ENCODE measurements around the gene CTAGE8.
"Not testable (repeated sequence)": the region's sequence is repeated elsewhere in the genome, so short reads cannot be mapped to it uniquely, and the experiment has no call there.

CTAGE8 gene, protein sequence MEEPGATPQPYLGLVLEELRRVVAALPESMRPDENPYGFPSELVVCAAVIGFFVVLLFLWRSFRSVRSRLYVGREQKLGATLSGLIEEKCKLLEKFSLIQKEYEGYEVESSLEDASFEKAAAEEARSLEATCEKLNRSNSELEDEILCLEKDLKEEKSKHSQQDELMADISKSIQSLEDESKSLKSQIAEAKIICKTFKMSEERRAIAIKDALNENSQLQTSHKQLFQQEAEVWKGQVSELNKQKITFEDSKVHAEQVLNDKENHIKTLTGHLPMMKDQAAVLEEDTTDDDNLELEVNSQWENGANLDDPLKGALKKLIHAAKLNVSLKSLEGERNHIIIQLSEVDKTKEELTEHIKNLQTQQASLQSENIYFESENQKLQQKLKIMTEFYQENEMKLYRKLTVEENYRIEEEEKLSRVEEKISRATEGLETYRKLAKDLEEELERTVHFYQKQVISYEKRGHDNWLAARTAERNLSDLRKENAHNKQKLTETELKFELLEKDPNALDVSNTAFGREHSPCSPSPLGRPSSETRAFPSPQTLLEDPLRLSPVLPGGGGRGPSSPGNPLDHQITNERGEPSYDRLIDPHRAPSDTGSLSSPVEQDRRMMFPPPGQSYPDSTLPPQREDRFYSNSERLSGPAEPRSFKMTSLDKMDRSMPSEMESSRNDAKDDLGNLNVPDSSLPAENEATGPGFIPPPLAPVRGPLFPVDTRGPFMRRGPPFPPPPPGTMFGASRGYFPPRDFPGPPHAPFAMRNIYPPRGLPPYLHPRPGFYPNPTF

DNA sequence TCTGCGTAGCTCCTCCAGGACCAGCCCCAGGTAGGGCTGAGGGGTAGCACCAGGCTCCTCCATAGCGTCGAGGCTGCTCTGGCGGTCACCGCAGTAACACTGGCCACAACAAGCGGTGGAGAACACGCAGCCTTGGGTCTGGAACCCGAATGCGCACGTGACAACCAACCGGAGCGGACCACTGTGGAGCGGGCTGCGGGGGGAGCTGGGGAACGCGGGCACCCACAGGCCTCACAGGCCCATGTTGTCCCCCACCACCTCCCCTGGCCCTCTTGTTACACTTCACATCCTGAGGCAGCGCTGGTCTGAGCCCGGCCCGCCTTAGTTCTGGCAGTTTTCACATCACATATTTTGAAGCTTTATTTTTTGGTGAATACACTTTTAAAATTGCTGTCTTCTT lies at the start of gene CTAGE8:
Gene CTAGE8, minus strand, starts transcription at position 101 of the 400 bp plus-strand sequence. Its CDS starts 38 bp downstream, at position 63.
- DNase-seq = not testable (repeated sequence)

DNA sequence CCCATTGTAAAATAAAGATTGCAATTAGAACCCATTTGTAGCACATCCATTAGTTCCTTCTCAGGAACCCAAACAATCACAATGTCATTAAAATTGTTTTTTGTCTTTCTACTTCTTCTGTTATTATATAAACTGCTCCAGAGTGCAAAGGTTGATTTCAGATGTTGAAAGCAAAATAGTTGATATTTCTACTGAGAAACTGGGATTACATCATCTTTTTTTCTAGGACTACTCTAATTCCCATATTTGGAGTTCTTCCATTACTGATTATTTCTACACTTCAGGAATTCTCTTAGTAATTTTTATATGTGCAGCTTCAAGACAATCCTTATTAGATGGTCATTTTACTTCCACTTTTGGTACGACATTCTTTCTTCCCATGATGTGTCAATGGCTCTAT lies 48.4 kb upstream of the CTAGE8 start:
- DNase-seq = not testable (repeated sequence)

DNA sequence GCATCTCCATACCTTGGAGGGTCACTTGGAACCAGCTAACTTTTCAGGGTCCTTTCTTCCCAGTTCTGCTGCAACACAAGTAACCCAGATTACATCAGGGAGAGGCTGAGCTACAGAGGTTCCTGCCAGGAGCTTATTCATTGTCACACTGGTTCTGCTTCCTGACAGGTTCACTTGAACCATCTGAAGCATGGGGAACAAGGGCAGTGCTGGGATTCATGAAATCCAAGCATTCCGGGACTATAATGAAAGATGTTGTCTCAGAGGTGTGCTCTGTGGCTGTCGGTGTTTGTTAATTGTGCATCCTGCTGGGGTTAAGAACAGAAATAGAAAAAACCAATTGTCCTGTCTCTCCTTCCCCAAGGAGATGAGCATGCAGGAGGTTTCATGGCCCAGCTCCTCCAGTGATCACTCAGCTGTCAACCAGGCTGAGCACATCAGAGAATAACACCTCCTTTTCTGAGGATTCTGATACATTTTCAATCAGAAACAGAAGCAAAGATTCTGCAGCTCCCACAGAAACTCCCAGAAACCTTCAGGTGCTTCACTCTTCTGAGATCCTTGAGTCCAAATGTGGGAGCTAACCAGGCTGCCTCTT lies 42.9 kb upstream of the CTAGE8 start, which contains the start of gene OR2A1:
Gene OR2A1, plus strand, starts transcription at position 548 of the 598 bp plus-strand sequence. CDS start 5,706 bp downstream, outside the sequence.
- not testable (repeated sequence) for DNase-seq

DNA sequence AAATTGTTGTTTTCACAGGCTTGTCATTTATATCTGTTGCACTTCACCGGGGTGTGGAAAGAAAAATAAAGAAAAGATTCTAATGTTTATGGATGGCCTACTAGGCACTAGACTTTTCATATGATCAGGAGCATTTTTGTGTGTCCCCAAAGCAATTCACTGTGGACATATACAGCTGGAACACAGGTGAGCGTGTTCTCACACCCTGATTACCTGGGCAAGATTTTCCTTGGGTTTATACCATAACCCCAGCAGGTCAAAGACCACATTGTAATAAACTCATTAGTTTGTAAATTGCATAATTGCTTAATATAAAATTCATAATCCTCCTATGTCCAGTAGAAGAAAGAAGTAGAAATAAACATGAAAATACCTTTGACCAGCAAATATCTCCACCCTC lies 42.1 kb upstream of the CTAGE8 start:
- DNase-seq = not testable (repeated sequence)

DNA sequence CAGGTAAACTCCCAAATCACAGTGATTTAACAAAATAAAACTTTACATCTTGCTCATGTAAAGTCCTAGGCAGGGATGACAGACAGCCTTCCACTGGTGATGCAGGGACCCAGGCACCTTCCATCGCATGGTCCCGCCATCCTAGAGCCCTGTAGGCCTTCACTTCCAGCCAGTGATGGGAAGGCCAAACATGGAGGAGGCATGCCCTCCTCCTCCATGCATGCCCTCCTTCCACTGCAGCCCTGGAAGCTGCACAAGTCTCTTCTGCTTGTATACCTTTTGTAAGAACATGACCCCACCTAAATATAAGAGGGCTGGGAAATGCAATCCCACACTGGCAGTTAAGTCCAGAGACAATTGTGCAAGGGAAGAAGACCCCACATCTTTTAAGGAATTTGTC lies 40.6 kb upstream of the CTAGE8 start:
- DNase-seq = not testable (repeated sequence)

DNA sequence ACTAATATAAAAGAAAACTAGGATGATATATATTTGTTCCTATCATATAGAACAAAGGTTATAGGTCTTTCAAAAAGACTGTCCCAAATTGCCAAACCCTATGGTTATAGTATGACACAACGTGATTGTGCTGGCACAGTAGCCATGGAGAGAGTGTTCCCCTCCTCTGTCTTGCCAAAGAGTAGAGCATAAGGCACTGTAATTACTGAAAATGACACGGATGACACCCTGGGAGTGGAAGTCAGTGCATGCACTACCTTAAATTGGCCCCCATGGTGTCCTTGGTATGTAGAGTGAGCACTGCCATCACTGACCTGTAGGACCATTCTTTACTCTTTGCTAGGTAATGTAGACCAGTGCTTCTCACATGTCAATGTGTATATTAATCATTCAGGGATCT lies 36.1 kb upstream of the CTAGE8 start:
- DNase-seq = not testable (repeated sequence)

DNA sequence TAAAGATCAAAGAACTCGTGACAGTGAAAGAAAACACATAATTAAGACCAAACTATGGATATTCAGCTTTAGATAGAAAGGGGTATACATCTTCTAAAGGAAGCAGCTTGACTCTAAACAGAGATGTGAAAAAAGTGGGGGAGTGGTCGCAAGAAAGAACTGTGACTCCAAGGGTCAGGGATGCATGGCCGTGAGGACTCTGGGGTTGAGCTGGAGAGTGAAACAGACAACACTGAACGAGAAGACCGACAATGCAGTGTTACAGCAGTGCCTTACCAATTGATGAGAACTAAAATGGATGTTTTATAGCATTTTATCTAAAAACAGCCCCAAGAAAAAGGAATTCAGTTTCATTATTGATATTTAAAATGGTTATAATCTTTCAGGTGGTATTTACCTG lies 34.5 kb upstream of the CTAGE8 start:
- not testable (repeated sequence) for DNase-seq

DNA sequence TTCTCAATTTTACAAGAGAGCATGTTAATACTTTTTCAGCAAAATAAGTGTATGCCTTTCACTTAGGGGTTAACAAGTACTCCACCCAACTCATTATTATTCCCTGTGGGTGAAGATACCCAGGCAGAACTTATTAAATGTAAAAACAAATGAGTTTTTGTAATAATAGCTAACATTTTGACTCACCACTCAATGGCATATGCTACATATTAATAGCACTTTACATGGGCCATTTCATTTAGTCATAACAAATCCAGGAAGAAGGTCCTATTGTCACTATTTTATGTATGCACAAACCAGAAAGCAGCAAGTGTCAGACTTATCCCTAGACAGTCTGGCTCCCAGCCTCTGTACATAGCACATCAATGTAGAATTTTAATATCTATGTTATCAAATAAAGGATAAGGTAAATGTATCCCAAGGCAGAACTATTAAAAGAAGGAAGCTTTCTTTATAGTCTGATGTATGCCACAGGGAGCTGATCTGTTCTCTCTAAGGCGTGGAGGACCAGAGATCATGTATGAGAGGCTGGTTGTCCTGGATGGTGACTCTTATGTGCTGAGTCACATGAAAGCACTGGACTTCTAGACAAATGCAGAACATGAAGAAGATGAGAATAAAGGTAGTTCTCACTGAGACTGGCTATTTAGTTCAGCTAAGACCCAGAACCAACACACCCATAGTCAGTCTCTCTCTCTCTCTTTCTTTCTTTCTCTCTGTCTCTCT lies 33.7 kb upstream of the CTAGE8 start:
- not testable (repeated sequence) for DNase-seq

DNA sequence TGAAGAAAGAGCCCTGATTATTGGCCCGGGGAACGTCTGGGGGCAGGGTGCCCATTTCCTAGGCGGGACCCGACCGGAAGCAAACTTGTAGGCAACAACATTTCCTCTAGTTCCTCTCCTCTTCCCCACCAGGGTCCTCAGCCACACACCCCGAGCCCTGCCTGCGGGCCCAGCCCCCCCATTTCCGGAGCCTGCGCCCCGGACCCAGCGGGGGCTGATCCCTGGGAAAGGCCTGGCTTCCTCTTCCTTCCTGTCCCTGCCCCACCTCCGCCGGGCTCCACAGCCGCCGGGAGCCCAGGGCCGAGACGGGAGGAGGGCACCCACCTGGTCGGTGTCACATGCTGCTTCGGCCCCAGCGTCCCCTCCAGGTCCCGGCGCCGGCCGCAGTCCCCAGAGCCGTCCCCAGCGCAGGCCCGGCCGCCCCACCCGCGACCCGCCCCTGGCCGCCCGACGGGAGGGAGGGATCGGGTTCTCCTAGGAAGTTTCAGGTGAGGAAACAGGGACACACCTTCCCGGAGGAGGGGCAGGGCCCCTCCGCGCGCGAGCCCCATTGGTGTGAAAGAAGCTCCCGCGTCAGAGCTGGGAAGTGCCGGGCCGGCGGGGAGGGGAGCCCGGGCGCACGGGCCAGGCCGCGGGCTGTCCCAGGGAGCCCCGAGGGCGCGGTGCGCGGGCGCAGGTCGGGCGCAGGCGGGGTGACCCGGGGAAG lies 24.9 kb upstream of the CTAGE8 start:
- DNase-seq = not testable (repeated sequence)

DNA sequence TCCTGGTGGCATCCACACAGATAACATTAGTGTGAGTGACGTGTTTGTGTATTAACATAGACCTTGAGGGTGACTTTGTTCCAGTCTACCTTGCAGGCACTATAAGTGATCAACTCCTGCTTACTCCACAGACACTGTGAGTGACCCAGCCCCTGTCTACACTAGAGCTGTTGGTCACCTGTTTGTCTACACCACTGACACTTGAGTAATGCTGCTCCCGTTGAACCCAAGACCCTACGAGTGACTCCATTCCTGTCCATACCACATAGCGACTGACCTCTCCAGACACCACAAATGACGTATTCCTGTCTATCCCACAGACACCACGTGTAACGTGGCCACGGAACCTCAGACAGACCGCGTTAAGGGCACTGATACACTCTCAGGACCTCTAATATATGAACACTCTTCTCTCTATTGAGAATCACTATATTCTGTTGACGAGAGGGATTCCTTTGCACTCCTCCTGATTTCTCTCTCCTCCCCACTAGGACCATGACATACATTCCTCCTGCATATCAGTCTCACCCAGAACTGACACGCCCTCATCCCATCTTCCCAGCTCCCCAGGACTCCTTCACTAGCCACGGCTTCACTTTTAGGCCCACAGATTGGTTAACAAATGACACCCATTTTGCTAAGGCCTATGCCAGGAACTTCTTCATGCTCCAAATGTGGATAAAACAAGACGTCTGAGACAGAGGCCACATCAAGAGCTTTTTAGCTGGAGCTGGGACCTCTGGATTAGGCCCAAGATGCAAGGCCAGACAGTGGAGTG lies 23.5 kb upstream of the CTAGE8 start:
- DNase-seq = not testable (repeated sequence)

DNA sequence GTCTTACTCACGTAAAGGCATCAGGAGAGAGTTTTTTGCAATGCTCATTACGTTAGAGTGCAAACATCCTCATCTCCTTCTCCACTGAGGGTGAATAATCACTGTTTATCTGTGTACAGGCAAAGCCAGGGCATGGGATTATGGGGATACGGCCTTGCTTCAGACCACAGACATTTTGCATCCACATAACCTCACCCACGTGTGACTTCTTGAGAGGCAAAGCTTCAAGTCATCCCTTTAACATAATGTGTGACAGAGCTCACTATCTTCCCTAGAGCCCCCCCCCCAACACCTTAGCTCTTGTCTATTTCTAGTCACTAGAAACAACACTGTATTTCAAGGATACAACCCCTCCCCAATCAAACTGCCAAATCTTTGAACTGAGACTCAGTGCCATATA lies 22.5 kb upstream of the CTAGE8 start:
- DNase-seq = not testable (repeated sequence)

DNA sequence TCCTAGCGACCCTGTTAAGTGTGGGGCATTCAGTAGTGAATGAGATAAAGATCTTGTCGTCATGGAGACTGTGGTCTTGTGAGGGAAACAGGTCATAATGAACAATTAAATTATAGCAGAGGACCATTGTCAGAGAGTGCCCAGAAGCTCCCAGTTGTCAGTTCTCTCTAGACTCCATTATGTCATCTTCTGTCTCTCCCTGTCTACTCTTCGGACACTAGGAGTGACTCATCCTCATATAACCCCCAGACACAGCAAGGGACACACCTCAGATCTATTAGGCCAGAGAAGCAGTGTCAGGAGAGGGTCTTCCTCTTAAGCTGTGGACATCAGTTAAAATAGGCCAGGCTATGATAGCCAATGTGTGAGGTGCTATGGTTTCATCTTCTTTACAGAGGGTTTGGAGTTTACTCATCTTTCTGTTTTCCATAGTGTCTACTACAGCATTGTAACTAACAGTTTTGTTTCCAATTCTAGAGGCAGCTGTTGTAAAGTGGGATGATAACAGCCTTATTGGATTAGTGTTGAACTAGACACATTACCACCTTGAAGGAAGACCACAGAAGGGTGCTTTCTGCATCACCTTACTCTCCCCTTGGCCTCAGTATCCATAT lies 18.2 kb upstream of the CTAGE8 start:
- DNase-seq = not testable (repeated sequence)

DNA sequence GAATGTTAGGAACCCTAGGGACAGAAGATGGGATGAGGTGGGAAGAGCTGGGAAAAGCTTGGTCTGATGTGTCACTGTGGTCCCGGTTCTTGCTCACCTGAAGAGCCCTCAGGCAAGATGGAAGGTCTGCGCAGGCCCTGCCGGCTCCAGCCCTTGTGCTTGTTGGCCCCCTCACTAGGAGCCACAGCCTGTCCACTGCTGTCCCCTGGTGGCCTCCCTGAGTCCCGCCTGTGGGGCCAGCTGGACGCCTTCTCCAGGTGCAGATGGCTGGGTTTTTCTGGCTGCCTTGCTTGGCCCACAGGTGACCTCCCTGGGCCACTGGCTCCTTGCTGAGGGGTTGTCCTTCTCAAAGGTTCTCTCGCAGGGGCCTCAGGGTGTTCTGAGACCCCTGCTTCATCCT lies 14.6 kb upstream of the CTAGE8 start:
- not testable (repeated sequence) for DNase-seq

DNA sequence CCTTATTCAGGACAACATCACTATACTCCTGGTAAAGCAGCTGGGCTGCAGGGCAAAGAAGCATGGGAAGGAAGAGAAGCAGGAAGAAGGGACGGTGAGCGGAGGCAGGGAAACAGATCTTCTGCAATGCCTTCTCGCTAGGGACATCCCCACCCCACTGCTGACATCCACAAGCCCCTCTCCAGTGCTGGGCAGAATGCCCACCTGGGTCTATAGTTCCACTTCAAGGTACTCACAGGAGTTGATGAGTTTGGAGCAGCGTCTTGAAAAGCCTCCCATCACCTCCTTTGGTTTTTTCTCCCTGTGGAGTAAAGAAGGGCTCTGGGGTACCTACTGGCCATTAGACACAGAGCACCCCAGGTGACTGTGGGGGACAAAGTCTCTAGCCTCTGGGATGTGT lies 13.4 kb upstream of the CTAGE8 start:
- DNase-seq = not testable (repeated sequence)

DNA sequence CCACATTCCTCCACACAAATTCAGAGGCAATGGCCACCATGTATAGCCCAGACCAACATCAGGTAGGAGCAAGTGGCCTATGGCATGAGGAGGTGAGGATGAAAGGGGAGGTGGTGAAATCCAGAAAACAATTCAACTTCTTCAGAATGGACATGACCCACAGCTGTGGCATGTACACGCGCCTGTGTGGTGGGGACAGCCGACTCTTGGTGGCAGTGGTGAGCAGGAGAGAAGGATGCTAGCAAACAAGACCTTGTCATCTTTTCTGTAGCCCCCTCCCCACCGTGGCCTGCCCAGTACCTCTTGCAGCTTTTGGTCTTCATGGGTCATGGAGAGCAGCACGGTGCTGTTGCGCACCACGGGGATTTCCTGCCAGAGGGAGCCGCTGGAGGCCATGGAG lies 12.9 kb upstream of the CTAGE8 start:
- DNase-seq = not testable (repeated sequence)

DNA sequence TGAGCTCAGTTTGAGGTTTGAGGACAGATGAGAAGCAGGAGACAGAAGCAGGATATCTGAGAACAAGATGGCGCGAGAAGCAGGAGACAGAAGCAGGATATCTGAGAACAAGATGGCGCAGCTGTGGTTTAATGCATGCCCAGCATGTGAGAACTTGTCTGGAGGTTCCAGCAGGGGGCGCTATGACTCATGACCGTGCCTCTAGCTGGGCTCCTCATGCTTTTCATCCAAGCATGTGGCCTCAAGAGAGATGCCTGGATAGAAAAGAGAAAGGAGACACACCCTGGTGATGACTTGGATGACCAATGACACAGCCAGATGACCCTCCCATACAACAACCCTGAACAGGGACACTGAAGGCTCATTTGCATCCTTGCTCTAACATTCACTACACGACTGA lies 10.9 kb upstream of the CTAGE8 start:
- not testable (repeated sequence) for DNase-seq

DNA sequence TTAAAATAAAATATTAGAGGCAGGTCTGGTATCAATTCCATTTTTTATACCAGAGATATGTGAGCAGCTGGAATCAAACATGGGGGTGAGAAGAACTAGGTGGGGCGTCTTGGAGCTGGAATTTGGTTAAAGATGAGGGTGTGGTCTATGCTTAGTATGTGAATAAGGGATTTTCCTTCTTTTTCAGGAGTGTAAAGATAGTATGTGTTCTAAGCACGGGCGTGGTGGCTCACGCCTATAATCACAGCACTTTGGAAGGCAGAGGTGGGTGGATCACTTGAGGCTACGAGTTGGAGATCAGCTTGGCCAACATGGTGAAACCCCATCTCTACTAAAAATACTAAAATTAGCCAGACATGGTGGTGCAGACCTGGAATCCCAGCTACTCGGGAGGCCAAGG lies 6.2 kb upstream of the CTAGE8 start:
- DNase-seq = not testable (repeated sequence)

DNA sequence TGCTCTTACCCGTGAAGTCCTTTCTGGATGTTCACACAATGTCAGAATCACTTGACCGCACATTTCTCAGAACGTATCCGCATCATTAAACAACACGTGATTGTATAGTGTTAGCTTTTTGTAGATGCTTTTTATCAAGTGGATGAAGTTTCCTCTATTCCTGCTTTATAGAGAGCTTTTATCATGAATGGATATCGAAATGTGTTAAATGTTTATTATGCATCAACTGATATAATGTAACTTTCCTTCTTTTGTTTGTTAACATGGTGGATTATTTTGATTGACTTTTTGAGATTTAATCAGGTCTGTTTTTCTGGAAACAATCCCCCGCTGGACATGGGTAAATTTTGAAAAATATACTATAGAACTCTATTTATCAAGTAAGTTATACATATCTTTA lies 4.4 kb downstream of the CTAGE8 start, which contains the start of gene OR2A7:
Gene OR2A7, minus strand, starts transcription at position 101 of the 400 bp plus-strand sequence. CDS start 5,164 bp downstream, outside the sequence.
- not testable (repeated sequence) for DNase-seq

DNA sequence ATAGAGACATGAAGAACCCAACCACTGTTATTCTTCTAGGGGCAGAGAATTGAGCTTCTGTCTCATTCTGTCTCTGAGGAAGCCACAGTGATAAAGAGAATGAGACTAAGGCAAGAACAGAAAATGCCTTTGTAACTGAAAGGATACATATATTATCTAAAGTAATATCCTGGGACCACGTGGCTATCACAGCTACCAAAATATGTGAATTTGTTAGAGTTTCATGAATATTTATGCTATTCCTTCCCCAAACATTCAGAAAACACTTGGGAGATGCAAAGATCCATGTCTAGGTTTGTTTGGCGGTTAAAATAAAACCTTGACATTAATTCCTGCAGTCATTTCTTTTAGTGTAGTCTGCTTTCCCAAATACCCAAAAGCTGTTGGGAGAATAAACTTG lies 7.0 kb downstream of the CTAGE8 start:
- DNase-seq = not testable (repeated sequence)

DNA sequence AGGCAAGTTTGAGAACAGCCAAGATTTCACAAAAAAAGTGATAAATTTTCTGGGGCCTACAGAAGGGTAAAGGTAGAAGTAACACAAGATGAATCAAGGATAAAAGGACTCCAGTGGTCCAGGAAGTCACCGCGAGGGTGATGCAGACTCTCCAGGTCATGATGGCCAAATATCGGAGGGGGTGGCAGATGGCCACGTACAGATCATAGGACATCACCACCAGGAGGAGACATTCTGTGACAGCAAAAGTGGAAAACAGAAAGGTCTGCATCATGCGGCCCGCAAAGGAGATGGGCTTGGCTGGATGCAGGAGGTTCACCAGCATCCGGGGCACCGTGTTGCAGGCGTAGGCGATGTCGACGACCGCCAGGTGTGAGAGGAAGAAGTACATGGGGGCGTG lies 10.0 kb downstream of the CTAGE8 start:
- DNase-seq = not testable (repeated sequence)
